GM10266 (cell line): Measurements from ENCODE around the gene LYSMD1.
"Not testable (repeated sequence)": the region's sequence is repeated elsewhere in the genome, so short reads cannot be mapped to it uniquely, and the experiment has no call there.

Source experiments
- DNase-seq: peaks from one replicate; pipeline ENCODE4 v3.0.0; 2012; ENCODE audit errors: extremely low spot score
- TF ChIP-seq, protein P1 (sequence below): IDR thresholded peaks from 2 replicates; pipeline ENCODE4 v1.5.1; 2012; ENCODE audit warnings: mild to moderate bottlenecking, low read depth; ENCODE audit not compliant: control insufficient read depth, insufficient read depth; ENCODE audit errors: missing control alignments

LYSMD1 gene

DNA sequence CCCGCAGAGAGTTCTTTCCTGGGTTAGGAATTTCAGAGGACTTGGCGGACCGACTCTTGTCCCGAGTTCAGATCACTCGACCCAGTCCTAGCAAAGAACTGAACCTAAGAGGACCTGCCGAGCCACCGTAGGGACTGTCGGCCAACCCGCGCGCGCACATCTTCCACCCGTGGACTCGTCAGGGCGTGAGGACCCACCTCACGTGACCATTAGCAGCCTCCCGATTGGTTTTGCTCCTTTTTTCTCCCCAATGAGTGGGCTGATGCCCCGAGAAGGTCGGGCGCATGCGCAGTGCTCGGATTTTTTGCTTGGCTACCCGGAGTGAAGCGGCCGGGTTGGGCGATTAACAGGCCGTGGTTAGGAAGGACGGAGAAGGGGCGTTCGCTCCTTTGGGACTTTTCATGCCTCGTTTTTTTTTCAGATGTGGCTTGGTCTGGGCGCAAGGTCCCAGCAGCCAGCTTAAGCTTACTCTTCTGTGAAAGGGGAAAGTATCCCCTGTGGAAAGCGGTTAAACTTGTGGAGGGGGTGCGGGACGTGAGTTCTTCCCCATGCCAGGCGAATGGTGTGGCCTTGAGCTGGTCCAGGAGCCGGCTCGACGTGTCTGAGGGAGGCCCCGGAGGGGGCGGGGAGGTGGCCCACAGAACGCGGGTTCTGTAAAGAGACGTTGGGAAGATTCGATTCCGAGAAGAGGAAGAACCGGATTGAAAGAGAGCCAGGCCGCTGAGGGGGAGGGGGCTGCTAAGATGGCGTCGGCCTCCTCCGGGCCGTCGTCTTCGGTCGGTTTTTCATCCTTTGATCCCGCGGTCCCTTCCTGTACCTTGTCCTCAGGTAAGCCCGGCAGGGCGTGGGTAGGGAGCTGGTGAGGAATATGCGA is 32.8 kb upstream of the LYSMD1 start, which contains the start of gene PIP5K1A:
TSS of gene PIP5K1A (plus strand) at position 299 of the 874 bp plus-strand sequence. CDS start at position 744, 445 bp downstream.
- peak; percentile 95 for DNase-seq
- TF ChIP-seq, protein P1, sequence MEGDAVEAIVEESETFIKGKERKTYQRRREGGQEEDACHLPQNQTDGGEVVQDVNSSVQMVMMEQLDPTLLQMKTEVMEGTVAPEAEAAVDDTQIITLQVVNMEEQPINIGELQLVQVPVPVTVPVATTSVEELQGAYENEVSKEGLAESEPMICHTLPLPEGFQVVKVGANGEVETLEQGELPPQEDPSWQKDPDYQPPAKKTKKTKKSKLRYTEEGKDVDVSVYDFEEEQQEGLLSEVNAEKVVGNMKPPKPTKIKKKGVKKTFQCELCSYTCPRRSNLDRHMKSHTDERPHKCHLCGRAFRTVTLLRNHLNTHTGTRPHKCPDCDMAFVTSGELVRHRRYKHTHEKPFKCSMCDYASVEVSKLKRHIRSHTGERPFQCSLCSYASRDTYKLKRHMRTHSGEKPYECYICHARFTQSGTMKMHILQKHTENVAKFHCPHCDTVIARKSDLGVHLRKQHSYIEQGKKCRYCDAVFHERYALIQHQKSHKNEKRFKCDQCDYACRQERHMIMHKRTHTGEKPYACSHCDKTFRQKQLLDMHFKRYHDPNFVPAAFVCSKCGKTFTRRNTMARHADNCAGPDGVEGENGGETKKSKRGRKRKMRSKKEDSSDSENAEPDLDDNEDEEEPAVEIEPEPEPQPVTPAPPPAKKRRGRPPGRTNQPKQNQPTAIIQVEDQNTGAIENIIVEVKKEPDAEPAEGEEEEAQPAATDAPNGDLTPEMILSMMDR, result no peak

DNA sequence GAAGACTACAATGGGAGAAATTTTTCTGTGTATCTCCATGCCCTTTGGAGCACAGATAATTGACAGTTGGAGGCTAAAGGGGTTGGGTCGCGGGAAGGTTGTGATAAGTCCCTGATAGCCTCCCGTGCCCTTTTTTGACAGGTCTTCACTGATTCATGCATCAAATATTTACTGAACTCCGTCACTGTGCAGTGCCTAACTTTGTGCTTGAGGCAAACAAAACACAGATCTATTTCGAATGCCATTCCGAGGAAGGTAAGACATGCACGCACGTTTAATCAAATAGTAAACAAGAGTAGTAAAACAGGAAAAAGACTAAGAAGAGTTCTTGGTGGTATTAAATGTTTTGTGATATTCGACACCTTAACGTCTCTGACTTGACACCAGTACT is 32.2 kb upstream of the LYSMD1 start:
- no peak for DNase-seq
- TF ChIP-seq, protein P1, result no peak

DNA sequence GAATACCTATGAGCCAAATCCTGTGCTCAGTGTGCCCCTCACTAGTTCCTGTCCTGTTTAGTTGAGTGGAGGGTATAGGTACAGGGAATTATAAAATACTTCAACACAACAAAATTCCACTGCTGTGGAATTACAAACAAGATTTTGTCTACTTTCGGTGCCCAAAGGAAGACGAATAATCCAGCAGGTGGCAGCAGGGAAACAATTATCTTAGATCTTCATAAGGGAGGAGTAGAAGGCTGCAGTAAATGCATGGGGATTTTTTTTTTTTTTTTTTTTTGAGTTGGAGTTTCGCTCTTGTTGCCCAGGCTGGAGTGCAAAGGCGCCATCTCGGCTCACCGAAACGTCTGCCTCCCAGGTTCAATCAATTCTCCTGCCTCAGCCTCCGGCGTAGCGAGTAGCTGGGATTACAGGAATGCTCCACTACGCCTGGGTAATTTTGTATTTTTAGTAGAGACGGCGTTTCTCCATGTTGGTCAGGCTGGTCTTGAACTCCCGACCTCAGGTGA is 30.6 kb upstream of the LYSMD1 start:
- TF ChIP-seq, protein P1, result peak; percentile 59
- DNase-seq, result peak; percentile 51

DNA sequence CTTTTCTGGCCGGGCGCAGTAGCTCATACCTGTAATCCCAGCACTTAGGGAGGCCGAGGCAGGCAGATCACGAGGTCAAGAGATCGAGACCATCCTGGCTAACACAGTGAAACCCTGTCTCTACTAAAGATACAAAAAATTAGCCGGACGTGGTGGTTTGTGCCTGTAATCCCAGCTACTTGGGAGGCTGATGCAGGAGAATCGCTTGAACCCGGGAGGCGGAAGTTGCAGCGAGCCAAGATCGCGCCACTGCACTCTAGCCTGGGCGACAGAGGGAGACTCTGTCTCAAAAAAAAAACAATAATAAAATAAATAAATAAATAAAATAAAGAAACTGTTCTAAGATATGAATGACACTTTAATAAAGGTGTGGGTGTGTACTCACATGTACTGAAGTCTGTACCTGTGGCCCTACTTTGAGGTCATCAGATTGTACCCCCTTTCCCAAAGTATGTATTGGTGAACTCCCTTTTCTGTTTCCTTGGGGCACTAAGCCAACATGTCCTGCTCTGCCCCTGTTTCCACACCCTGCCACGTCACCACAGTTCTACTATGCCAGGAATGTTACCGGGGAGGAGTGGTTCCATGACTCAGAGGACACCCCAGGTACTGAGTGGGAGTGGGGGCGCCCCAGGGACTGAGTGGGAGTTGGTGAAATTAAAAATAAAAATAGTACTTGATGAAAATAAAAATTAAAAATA is 29.3 kb upstream of the LYSMD1 start:
- DNase-seq, result not testable (repeated sequence)

DNA sequence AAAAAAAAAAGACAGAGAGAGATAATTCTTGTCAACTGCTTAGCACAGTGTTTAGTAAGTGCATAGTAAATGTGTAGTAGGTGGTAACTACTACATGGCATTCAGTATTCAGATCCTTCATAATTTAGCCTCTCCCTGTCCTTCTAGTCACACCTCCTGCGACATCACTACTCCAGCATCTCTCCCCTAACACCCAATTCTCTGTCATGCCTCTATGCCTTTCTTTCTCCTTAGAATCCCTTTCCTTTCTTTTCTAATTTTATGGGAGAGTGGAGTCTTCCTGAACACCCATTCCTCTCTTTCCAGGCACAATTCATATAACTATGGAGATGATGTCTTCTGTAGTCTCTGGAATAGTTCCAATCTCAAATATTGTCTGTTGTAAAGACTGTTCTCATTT is 28.2 kb upstream of the LYSMD1 start:
- TF ChIP-seq, protein P1, result no peak
- no peak for DNase-seq

DNA sequence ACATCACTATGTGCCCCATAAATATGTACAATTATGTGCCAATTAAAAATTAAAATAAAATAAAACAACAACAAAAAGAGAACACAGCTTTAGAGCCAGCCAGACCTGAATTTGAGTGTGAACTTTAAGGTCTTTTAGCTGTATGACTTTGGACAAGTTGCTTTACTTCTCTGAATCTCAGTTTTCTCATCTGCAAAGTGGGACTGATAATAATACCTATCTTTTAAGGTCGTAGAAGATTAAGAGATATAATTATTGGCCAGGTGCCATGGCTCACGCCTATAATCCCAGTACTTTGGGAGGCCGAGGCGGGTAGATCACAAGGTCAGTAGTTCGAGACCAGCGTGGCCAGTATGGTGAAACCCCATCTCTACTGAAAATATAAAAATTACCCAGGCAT is 27.6 kb upstream of the LYSMD1 start:
- no peak for DNase-seq
- TF ChIP-seq, protein P1, result no peak

DNA sequence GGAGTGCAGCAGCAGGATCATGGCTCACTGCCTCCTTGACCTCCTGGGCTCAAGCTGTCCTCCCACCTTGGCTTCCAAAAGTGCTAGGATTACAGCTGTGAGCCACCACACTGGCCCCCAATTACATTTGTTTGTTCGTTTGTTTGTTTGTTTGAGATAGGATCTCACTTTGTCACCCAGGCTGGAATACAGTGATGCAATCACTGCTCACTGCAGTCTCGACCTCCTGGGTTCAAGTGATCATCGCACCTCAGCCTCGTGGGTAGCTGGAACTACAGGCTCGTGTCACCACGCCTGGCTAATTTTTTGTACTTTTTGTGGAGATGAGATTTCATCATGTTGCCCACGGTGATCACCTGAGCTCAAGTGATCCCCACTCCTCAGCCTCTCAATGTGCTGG is 26.3 kb upstream of the LYSMD1 start:
- no peak for DNase-seq
- TF ChIP-seq, protein P1, result no peak
